HT-29 (cell line): ENCODE measurements around the gene UGP2. TPM values are rescaled to one million over a fixed set of nuclear protein-coding genes. Genes with fewer than 3 reads are reported as not detected.
"Not testable (repeated sequence)": the region's sequence is repeated elsewhere in the genome, so short reads cannot be mapped to it uniquely, and the experiment has no call there.

Experiments used
- DNase-seq: peaks from one replicate; pipeline ENCODE4 v3.0.0-alpha.2; 2015; ENCODE audit warnings: low spot score
- small RNA-seq: library from RNA; depleted of rRNA; stranded (forward); fragments of <200 nt; gene quantifications from one replicate; pipeline ENCODE3, GENCODE V24; 2014
- total RNA-seq: library from RNA; depleted of rRNA; stranded (reverse); fragments of >200 nt; shearing (Covaris generic); gene quantifications from 2 replicates; pipeline ENCODE4 v1.2.3, GENCODE V29; 2014; rRNA removed

Gene UGP2
- total RNA-seq, 1 experiment from 2014 or later: 23.1 TPM

DNA sequence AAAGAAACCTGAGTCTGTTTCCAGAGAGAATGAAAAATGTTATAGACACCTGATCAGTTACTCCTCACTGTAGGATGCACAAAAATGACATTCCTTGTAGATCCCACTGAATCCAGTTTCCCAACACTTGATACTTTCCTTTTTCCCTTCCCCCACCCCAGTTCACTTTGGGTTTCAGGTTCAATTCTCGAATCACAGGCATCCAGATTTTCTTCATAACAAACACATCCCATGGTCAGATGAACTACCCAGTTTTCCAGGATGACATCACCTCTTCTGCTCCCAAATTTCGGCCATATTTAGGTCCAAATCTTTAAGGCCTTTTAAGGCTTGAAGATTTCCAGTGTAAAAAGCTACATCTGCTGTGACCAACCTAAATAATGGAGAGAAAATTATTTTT, 51.5 kb downstream of the UGP2 start:
- no peak for DNase-seq

DNA sequence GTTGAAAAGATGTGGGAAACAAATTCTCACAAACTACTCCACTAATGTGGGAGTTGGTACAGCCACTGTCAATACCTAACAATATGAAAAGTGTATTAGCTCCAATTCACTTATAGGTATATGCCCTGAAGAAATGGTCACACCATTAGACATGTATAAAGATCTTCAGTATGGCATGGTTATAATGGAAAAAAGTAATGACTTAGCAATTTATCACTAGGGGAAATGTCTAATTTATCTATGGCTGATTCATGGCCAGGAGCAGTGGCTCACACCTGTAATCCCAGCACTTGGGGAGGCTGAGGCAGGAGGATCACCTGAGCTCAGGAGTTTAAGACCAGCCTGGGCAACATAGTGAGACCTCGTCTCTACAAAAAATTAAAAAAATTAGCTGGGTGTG, 52.5 kb downstream of the UGP2 start:
- no peak for DNase-seq

DNA sequence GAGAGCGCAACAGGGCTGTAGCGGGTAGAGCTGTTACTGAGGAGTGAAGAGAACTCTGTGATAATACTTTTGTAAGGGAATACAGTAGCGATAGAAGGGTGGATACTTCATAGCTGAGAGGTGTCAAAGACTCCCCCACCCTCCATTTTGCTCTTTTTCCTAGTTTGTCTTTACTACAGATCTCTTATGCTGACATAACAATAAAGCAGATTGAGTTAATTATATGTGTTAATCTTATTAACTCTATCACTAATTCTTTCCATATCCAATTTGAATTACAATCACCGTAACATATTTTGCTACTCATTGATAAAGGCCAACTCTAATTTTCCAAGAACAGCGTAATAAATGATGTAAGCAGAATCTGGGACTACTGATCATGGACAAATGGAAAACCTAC, 57.1 kb downstream of the UGP2 start:
- DNase-seq: no peak

DNA sequence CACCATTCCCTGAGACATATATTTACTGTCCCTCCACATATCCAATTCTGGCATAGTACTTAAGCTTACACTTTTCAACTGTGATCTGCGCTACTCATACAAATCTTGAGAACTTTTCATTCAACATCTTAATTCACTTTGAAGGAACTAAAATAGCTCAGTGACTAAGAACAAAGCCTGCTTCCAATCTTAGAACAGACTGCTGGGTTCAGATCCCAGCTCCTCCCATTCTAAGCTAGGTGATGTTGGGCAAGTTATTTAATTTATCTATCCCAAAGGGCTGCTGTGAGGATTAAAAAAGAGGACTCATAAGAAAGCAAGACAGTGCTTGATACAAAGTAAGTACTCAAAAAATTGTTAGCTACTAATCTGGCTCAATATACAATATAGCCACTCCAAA, 57.9 kb downstream of the UGP2 start:
- no peak for DNase-seq

DNA sequence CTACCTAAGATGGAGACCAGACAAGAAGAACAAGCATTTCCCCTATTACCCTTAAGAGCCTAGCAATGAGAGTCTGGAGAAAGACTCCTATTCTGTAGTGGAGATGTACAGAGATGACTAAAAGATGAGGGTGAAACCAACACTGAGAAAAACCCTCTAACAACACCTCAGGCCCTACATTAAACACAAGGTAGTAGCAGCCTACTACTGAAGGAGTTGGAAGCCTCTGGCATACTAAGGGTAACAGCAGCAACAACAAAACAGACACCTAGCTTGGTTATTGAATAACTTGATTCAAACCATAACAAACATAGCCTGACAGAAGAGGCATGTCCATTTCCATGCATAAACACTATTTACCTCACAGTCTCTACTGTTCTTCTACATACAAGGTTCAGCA, 60.5 kb downstream of the UGP2 start:
- DNase-seq: no peak

DNA sequence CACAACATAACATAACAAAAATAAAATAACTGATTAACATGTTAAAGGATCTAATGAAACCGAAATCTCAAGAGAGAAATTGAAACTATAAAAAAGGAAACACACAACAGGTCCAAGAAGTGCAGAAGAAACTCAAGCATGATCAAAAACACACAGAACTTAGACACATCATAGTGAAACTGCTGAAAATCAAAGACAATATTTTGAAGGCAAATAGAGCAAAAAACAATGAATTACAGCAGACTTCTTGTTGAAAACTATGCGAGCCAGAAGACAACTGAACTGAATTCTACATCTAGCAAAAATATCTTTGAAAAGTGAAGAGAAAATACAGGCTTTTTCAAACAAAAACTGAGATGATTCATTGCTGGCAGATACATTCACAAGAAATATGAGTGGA, 61.3 kb downstream of the UGP2 start:
- DNase-seq: no peak

DNA sequence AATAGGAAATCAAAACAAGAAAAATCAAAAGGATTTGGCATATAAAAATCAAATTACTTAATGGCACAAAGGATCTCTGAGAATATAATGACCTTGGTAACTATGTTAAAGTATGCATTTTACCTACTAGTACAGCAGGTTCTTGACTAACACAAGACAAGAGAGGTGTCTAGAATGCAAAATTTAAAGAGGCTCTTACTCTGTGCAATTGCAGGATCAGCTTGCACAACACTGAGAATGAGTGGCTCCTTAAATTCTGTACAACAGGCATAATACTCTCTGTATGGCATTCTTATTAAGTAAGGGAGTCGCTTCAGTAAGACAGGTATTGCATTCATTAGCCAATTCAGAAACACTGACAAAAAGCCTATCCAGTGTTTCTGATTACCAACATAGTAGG, 72.6 kb downstream of the UGP2 start:
- DNase-seq: no peak

DNA sequence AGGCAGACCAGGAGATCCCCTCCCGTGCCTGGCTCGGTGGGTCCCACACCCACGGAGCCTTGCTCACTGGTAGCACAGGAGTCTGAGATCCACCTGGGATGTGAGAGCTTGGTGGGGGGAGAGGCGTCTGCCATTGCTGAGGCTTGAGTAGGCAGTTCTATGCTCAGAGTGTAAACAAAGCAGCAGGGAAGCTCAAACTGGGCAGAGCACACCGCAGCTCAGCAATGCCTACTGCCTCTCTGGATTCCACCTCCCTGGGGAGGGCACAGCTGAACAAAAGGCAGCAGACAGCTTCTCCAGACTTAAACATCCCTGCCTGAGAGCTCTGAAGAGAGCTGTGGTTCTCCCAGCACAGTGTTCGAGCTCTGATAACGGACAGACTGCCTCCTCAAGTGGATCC, 85.1 kb downstream of the UGP2 start:
- no peak for DNase-seq

DNA sequence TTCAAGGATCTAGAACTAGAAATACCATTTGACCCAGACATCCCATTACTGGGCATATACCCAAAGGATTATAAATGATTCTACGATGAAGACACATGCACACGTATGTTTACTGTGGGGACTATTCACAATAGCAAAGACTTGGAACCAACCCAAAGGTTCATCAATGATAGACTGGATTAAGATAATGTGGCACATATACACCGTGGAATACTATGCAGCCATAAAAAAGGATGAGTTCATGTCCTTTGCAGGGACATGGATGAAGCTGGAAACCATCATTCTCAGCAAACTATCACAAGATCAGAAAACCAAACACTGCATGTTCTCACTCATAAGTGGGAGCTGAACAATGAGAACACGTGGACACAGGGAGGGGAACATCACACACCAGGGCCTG, 90.4 kb downstream of the UGP2 start:
- not testable (repeated sequence) for DNase-seq

Small RNA genes within 50 kb of the gene (small RNA-seq; reads per million reads assigned to genes)
- not detected for gene RF01293

Other genes starting within 250 kb of the UGP2 start
- 8.5 and 10.6 TPM in 2 replicates for gene VPS54, start 177.5 kb downstream of the UGP2 start, total RNA-seq